ENCODE measurements around the gene AIFM2. TPM values are rescaled to one million over a fixed set of nuclear protein-coding genes. Genes with fewer than 3 reads are reported as not detected.
A peak's percentile ranks its signal among the peaks of the same experiment; 100 is the strongest.

AIFM2 gene
- total RNA-seq, 1 experiment from 2014 or later, result 31.1 TPM

DNA sequence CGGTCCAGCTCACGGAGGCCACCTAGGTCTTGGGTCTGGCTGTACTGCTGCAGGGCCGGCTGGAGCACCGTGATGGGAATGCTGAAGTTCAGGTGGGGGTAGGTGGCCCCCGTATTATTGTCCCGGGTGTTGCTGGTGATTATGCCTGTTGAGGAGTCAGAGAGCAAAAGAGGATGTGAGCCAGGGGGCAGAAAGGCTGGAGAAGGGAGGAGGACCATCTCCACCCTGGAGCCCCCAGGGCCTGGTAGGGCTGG lies 7.3 kb upstream of the AIFM2 start:
- Histone ChIP-seq H3K36me3 (ENCODE audit: control insufficient read depth, insufficient read depth, low read length) (no peaks in the 10 kb centered on the region), H3K4me3 (ENCODE audit: low read depth, low read length) (no peak overlapping the region), H3K4me1 (peaks cover 6% of the 10 kb centered on the region; the same call in 1 of the 2 replicates), H3K27me3 (replicated peaks; ENCODE audit: control insufficient read depth, insufficient read depth, low read length) (no peaks in the 10 kb centered on the region), H3K9me3 (no peaks in the 10 kb centered on the region)
- intact Hi-C loops (cut with micrococcal nuclease; ENCODE audit: unreplicated experiment), result no loop called here
- no peaks in the 10 kb centered on the region for H3K9me3 Mint-ChIP-seq (ENCODE audit: unreplicated experiment)
- H3K4me3 Mint-ChIP-seq (ENCODE audit: unreplicated experiment), result no peak overlapping the region
- peaks cover 8% of the 10 kb centered on the region for H3K4me1 Mint-ChIP-seq (ENCODE audit: low read depth, unreplicated experiment)
- H3K27ac Mint-ChIP-seq (ENCODE audit: unreplicated experiment), result no peak overlapping the region
- H3K27me3 Mint-ChIP-seq (ENCODE audit: insufficient read depth, unreplicated experiment), result no peaks in the 10 kb centered on the region
- TF ChIP-seq, protein P1, sequence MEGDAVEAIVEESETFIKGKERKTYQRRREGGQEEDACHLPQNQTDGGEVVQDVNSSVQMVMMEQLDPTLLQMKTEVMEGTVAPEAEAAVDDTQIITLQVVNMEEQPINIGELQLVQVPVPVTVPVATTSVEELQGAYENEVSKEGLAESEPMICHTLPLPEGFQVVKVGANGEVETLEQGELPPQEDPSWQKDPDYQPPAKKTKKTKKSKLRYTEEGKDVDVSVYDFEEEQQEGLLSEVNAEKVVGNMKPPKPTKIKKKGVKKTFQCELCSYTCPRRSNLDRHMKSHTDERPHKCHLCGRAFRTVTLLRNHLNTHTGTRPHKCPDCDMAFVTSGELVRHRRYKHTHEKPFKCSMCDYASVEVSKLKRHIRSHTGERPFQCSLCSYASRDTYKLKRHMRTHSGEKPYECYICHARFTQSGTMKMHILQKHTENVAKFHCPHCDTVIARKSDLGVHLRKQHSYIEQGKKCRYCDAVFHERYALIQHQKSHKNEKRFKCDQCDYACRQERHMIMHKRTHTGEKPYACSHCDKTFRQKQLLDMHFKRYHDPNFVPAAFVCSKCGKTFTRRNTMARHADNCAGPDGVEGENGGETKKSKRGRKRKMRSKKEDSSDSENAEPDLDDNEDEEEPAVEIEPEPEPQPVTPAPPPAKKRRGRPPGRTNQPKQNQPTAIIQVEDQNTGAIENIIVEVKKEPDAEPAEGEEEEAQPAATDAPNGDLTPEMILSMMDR (IDR thresholded peaks at IDR 0.05; ENCODE audit: insufficient read depth in 1 of 2, low read depth in 1 of 2, low read length in 1 of 2, severe bottlenecking in 1 of 2, unreplicated experiment in 1 of 2), result no peak
- DNase-seq, result peak in 1 of 2 experiments; percentile 29
- CTCF ChIA-PET, result interaction anchor here (1.2 kb wide), 1 partner anchor 10 kb away, joined by 3 read pairs; no protein-coding TSS in a partner anchor
- POLR2A ChIA-PET, result no interaction called here
- no TSS peak for BruUV-seq (replicated peaks)
- H3K36me3 Mint-ChIP-seq (ENCODE audit: insufficient read depth, unreplicated experiment), result no peaks in the 10 kb centered on the region

DNA sequence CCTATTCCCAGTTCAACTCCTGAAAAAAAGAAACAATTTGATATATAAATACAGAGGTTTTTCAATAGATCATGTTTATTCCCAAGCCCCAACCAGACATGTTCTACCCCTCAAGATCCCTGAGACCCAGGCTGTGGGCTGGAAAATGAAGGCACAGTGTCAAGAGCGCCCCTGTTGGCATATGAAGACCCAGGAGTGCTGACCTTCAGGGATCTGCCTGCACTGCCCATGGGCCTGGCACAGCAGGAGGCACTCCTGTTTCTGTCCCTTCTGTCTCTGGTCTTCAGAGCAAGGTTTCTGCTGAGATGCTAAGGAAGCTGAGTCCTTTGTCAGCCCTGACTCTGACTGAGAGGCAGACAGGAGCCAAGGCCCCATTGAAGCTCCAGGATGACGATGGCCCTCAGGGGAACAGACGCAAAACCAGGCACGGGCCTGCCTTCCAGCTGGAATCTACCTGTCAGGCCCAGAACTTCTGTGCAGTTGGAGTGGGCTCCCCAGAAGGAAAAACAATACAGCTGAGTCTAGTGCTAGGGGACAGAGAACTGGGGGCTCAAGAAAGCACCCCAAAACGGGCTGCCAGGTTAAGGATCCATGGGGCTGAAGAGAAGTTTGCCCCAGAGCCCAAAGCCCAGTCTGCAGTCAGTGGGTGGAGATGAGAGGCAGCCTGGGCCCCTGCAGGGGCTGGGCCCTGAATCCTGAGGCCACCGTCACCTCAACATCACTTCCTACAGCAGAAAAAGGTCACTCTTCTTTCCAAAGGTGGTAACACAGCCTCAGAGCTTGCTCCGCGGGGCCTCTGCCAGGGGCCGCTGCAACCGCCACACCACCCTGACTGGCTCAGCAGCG lies 6.7 kb upstream of the AIFM2 start:
- Mint-ChIP-seq H3K27me3 (ENCODE audit: insufficient read depth, unreplicated experiment) (no peaks in the 10 kb centered on the region), H3K27ac (ENCODE audit: unreplicated experiment) (no peak overlapping the region), H3K4me1 (ENCODE audit: low read depth, unreplicated experiment) (peaks cover 4% of the 10 kb centered on the region), H3K36me3 (ENCODE audit: insufficient read depth, unreplicated experiment) (no peaks in the 10 kb centered on the region), H3K4me3 (ENCODE audit: unreplicated experiment) (no peak overlapping the region), H3K9me3 (ENCODE audit: unreplicated experiment) (no peaks in the 10 kb centered on the region)
- TF ChIP-seq, protein P1 (IDR thresholded peaks at IDR 0.05; ENCODE audit: insufficient read depth in 1 of 2, low read depth in 1 of 2, low read length in 1 of 2, severe bottlenecking in 1 of 2, unreplicated experiment in 1 of 2), result no peak
- Histone ChIP-seq H3K27me3 (replicated peaks; ENCODE audit: control insufficient read depth, insufficient read depth, low read length) (no peaks in the 10 kb centered on the region), H3K36me3 (ENCODE audit: control insufficient read depth, insufficient read depth, low read length) (no peaks in the 10 kb centered on the region), H3K4me3 (ENCODE audit: low read depth, low read length) (no peak overlapping the region), H3K9me3 (no peaks in the 10 kb centered on the region), H3K4me1 (peaks cover under 1% of the 10 kb centered on the region; the same call in 1 of the 2 replicates)
- ChIA-PET CTCF (interaction anchor here (1.2 kb wide), 1 partner anchor 11 kb away, joined by 3 read pairs; no protein-coding TSS in a partner anchor), POLR2A (interaction anchor here (0.6 kb wide), 1 partner anchor 15 kb away, joined by 4 read pairs; no protein-coding TSS in a partner anchor)
- peak in 1 of 2 experiments; percentile 34 for DNase-seq
- no TSS peak for BruUV-seq (replicated peaks)
- intact Hi-C loops (cut with micrococcal nuclease; ENCODE audit: unreplicated experiment), result no loop called here

DNA sequence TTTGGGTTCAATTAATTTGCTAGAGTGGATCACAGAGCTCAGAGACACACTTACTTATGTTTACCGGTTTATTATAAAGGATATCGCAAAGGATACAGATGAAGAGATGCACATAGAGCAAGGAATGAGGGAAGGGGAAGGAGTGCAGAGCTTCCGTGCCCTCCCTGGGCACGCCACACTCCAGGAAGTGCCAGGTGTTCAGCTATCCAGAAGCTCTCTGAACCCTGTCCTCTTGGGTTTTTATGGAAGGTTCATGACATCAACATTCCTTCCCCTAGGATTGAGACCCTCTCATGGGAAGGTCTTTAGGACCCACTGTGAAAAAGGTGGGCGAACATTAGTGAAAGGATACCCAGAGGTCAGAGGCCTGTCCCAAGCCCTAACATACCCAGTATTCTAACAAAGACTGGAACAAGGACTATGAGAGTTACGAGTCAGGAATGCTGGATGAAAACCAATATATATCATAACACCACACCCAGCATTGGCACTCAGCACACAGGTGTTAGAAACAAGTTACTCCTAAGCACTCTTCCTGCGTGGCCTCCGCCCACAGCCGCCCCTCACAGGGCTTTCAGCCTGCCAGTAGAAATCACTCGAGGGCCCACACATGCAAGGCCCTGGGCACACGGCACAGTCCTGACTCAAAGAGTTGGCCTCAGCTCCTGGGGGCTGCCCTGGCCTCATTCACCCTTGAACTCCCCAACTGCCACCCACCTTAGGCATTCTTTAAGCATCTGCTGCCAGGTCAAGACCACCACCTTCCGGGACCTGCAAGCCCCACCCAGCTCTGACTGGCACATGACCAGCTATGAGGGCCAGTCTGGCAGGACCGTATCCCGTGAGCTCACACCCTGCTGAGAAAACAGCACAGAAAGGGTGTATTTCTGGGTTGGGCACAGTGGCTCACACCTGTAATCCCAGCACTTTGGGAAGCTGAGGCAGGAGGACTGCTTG lies 5.6 kb upstream of the AIFM2 start:
- no peak overlapping the region for H3K27ac Mint-ChIP-seq (ENCODE audit: unreplicated experiment)
- no peaks in the 10 kb centered on the region for H3K36me3 ChIP-seq (ENCODE audit: control insufficient read depth, insufficient read depth, low read length)
- no peak overlapping the region for H3K4me3 Mint-ChIP-seq (ENCODE audit: unreplicated experiment)
- no peaks in the 10 kb centered on the region for H3K9me3 ChIP-seq
- H3K9me3 Mint-ChIP-seq (ENCODE audit: unreplicated experiment), result no peaks in the 10 kb centered on the region
- ChIA-PET CTCF (interaction anchor here (1.2 to 3.4 kb wide), 2 partner anchors 8 to 12 kb away, joined by 3 to 31 read pairs; partner anchors contain the start of gene TYSND1), POLR2A (interaction anchor here (0.6 kb wide), 2 partner anchors 8 to 14 kb away, joined by 3 to 4 read pairs; partner anchors contain the start of gene TYSND1)
- TF ChIP-seq, protein P1 (IDR thresholded peaks at IDR 0.05; ENCODE audit: insufficient read depth in 1 of 2, low read depth in 1 of 2, low read length in 1 of 2, severe bottlenecking in 1 of 2, unreplicated experiment in 1 of 2), result no peak
- H3K27me3 Mint-ChIP-seq (ENCODE audit: insufficient read depth, unreplicated experiment), result no peaks in the 10 kb centered on the region
- peak in 1 of 2 experiments; percentile 32 for DNase-seq
- H3K36me3 Mint-ChIP-seq (ENCODE audit: insufficient read depth, unreplicated experiment), result no peaks in the 10 kb centered on the region
- intact Hi-C loops (cut with micrococcal nuclease; ENCODE audit: unreplicated experiment), result no loop called here
- H3K27me3 ChIP-seq (replicated peaks; ENCODE audit: control insufficient read depth, insufficient read depth, low read length), result no peaks in the 10 kb centered on the region
- H3K4me1 ChIP-seq, result peaks cover 2% of the 10 kb centered on the region
- H3K4me3 ChIP-seq (ENCODE audit: low read depth, low read length), result no peak overlapping the region
- peaks cover 3% of the 10 kb centered on the region for H3K4me1 Mint-ChIP-seq (ENCODE audit: low read depth, unreplicated experiment)
- no TSS peak for BruUV-seq (replicated peaks)

Measured in Caco-2 (cell line).